ENCODE data around the gene RORC.

RORC gene

DNA sequence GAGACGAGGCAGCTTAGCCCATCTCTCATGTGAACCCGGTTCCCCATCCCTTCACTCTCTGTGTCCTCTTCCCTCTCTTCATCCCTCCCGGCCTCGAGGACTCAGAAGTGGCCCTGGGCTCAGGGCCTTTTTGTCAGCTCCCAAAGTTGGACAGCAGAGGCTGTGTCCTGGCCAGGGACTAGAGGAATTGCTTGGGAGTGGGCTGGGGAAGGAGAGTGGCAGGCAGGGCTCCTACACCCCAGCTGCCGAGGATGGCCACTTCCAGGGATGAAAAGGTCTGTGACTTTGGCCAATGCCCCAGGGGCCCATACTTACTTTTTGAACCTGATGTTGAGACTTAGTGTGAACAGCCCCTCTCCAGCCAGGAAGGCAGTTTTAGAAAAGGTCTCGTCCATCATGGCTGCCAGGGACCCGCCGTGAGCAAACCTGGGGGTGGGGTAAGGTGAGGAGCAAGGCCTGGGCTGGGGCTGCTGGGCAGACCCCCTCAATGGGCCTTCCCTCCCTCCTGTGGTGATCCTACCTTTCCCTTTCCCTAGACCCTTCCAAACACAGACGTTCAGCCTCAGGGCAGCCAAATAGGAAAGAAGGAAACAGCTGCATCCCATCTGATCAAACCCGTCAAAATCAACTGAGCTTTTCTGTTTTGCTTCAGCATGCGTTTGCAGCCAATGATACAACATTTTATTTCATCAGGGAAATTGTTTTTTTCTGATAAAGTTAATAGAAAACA is 16.4 kb upstream of the RORC start:
- DNase-seq, result no peak

DNA sequence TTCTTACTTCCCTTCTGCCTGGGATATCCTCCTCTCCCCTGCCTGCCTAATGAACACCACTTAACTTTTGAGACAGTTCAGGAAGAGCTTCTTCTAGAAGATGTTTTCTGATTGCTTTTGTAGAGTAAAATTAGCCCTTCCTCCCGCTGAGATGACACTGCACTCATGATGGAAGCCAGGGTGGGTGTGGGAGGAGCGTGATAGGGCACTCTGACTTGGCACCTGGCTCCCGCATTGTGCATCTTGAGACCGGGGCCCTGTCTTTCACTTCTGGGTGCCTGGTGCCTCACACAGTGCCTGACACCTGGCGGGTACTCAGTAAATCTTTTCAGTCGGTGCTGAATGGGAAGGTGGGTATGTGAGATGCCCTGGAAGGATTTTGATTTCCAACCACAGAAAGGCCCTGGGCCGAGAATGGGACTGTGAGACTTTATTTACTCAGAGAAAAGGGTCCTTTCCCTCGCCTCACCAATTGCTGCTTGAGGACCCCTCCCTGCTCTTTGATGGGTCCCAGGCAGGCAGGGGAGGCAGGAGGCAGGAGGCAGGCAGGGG is 15.2 kb upstream of the RORC start:
- DNase-seq, result no peak

DNA sequence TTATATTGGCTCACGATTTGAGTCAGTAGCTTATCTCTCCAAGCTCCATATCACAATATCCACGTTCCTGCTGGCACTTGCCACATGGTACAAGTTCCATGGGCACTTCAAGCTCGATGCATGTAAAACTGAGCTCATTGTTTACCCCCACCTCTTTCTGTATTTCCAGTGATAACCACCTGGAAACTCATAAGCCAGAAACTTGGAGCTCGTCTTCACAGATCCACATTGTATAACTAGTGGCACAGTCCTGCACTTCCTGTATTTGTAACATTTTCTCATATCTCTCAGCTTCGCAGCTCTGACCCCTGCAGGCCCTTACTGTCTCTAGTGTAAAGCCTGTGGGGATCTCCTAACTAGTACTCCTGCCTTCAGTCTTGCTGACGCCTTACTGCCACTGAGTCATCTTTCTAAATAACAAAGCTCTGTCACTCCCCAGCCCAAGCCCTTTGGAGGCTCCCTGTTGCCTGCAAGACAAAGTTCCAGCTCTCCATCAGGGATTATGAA is 14.5 kb upstream of the RORC start:
- no peak for DNase-seq

DNA sequence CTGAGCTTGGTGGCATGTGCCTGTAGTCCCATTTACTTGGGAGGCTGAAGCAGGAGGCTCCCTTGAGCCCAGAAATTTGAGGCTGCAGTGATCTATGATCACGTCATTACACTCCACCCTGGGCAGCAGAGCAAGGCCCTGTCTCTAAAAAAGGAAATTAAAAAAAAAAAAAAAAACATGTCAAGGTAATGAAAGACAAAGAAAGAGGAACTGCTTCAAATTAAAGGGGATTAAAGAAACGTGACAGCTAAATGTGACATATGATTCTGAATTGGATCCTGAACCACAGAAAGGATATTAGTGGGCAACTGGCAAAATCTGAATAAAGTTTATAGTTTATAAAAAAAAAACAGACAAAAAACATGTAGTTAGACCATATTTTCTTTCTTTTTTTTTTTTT is 11.8 kb upstream of the RORC start:
- DNase-seq, result no peak

DNA sequence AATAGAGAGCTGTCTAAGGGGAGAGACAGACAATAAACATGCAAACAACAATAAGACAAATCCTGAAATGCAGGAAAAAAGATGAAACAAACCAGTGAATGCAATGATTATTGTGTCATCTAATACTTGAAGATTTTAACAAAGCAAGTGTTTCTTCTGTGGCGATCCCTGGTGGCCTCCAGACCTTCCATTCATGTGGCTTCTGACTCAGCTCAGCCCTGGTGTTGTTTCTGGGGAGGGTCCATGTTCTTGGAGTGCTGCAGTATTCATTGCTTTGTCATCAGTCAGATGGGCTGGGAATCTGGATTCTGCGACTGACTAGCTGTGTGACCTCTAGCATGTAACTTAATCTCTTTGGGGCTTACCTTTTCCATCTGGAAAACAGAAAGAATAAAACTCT is 9.5 kb upstream of the RORC start:
- no peak for DNase-seq

DNA sequence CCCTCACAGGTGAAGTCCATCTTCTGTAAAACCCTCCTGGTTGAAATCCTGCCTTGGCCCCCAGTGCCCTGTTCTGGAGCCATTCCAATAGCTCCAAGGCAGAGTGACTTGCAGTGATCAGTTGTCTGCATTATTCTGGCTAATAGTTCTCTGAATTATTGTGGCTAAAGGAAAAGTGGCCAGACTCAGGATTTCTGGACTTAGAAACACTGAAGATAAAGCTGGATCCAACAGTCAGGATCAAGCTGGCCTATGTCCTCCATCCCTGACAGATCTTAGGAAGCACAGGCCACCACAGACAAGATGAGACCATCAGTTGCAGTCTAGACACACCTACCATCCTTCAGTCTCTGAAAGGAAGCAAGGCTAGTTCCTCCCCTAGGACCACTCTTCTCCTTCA is 8.8 kb upstream of the RORC start:
- no peak for DNase-seq

DNA sequence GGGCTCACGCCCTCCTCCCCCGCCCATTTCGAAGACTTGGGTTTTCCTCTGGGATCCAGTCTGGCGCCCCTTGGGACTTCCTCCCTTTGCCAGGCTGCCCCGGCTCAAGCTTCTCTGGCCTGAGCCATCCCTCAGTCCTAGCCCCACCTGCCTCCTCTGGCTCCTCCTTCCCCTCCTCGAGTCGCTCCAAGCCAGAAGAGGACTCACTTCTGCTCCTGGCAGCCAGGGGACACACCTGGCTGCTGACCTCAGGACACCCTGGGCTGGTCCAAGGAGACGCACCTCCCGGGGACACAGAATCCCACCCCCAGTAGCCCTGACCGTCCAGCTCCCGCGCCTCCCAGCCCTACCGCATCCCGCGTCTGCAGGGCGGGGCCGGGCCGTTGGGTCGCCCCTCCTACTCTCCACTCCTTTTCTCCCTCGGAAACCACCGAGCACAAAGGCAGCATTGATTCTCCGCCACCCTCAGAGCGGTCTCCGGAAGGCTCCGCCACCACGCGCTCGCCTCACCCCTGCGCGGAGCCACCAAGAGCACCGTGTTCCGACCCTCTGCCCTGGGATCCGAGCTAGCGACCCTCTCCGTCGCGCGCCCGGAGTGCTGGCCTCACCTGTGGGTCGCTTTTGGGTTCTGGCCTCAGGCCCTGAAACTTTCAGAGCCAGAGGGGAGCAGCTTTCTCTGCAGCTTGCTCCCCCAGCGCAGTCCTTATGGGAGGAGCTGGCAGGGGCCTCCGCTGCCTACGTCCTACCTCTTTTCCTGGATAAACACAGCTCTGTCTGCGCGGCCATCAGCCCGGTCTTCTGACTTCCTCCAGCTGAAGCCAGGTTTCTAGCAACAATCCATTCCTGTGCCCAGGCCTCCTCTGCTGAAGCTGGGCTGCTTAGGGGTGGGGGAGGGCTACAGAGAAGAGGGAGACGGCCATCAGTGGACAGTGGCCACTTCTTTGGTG is 8.1 kb upstream of the RORC start, which contains the start of gene C2CD4D:
TSS of gene C2CD4D (minus strand) at position 364 of the 947 bp plus-strand sequence. CDS start 831 bp downstream, outside the sequence.
- peak; percentile 90 to 92 (median 92) for DNase-seq

DNA sequence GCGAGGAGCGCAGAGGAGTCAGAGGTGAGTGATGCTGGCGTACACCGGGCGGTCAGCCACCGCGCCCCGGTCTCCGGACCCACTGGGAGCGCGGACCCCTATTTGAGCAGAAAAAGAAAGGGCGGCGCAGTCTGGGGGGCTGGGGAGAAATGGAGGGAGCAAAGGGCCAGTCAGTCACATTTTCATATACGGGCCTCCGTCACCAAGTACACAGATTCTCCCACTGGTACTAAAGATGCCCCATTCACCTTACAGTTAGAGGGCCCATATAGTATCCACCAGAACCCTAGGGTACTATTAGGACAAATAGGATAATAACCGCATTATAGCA is 7.4 kb upstream of the RORC start:
- DNase-seq, result no peak

DNA sequence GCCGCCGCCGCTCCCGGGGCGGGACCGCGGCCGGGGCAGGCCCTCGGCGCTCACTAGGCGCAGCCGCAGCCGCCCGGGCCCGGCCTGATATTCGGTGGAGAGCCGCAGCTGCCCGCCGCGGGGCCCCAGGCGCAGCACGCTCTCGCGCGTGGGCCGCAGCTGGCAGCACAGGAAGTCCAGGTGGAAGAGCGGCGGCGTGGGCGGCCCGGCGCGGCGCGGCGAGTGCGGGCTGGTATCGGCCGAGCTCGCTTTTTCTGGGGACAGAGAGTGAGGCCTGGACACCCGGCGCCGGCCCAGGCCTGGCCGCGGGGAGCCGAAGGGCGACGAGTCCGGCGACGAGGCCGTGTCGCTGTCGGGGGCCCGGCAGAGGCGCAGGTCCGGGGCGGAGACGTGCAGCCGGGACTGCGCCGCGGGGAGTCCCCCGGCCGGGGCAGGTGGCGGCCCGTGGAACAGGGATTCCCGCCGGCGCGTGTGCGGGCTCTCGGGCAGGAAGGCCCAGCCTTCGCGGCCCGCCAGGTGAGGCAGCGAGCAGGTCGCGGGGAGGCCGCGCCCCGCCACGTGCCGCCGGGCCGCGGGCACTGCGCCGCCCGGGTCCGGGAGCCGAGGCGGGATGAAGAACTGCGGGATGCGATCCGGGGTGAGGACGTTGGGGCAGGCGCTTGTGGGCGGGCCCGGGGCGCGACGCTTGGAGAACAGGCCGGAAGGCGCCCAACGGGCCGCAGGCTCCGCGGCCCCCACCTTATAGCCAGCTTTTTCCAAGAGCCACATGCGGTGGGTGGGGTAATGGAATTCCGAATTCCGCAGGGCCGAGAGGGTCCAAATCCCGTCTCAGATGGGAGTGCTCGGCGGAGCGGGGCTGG is 6.8 kb upstream of the RORC start:
- DNase-seq, result no peak

DNA sequence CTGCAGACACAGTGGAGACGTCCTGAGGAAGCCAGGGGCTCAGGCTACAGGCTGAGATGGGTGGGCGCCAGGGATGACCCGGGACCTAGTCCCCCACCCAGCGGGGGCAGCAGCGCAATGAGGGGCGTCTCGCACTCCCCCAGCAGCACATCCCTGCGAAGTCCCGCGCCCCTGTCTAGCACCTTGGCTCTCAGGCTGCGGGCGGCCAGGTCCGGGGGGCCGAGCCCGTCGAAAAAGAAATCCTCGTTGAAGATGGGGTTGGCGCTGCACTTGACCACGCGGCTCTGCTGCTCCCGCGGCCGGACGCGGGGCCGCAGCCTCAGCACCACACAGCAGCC is 6.3 kb upstream of the RORC start:
- no peak for DNase-seq

DNA sequence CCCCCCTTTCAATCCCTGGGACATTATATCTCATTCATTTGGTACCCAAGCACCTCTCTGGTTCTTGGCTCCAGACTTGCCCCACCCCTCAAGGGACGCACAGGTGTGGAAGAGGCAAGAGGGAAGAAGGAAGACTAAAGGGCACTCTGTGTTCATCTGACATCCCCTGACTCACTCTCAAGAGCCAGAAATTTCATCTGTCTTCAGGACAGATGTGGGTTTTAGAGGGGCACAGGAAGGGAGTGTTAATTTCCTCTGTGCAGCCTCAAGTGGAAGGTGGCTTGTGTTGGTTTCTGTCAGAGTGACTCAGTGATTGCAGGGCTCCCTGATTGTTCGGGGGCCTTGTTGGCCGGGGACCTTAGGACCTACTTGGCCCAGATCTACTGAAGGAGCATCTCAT is 5.6 kb upstream of the RORC start:
- DNase-seq, result no peak

DNA sequence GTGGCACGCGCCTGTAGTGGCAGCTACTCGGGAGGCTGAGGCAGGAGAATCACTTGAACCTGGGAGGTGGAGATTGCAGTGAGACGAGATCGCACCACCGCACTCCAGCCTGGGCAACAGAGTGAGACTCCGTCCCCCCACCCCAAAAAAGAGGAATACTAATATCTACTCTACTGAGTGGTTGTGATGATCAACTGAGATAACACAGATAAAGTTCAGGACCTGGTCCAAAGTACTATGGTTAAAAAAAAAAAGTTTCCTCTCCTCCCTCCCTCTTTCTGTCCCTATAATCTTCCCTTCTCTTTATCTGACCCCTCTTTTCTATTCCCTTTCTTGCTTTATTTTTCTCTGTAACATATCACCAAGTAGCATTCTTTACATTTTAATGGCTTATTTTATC is 4.0 kb upstream of the RORC start:
- DNase-seq, result no peak

DNA sequence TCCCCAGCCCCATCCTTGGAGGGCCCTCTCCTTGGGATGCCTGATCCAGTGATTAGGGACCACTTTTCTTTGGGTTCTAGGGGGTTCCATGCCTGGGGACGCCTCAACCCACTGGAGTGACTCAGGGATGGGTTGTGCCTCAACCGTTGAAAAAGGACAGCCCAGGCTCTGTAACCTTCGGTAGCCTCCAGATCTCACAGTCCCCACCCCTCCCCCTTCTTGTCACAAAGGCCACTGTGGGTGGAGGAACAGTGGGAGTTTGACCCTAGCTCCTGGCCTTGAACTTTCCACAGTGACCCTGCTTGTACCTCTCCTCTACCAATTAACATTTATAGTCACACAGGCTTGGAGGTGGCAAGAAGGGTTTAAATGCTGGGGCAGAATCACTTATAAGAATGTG is 2.6 kb upstream of the RORC start:
- DNase-seq, result no peak

DNA sequence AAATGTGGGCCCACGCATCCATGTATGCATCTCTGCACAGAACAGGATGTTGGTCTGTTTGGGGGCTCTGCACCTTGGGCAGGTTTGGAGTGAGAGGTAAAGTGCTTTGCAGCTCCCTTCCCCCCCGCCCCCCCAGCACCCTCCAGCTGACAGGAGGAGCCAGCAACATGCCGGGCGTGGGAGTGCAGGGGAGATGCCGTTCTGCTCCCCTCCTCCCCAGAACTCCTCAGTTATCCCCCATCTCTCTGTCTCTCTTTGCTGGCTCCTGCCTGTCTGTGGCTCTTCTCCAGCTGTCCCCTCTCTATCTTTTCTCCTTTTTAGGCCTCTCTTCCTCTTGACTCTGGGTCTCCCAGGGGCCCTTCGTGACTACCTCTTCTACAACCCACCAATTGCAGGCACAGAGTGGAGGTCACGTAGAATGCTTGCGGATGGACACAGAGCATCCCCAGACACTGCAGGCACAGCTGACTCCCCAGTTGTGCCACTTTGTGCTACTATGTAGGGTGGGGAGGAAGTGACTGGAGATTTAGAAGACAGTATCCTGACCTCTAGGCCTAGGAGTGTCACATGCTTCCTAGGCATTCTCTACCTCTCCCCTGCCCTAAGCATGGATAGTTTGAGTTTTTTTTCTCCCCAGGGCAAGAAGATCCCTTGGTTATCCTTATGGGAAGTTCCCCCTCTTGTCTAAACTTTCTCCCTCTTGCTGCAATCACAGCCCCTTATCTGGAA is 1.7 kb upstream of the RORC start:
- DNase-seq, result no peak

DNA sequence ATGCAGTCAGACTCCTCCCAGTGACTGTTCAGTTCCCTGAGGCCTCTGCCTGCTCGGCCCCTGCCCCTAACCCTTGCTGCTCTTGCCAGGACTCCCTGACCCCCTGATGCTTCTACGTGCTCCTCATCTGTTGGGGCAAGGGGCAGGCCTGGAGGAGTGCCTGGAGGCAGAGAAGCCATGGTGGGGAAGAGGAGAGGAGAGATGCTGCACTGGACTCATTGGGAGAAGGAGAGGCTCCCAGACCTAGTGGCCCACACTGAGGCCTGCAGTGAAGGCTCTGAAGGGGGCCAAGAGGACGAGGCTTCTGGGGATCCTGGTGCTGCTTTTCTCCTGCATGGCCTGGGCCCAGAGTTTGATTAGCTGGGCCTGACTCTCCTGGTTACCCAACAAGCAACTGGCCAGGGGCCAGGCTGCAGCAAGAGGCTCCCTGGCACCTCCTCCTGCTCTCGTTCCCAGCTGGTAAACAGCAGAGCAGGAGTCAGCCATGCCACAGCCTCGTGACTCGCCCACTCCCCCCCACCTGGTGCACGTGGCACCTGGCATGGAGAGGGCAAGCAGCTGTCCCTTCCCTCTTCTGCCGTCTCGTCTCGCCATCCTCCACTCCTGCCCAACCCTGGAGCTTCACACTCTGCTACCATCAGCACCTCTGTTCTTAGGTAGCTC is 847 bp upstream of the RORC start:
- peak; percentile 68 to 85 (median 69) for DNase-seq

DNA sequence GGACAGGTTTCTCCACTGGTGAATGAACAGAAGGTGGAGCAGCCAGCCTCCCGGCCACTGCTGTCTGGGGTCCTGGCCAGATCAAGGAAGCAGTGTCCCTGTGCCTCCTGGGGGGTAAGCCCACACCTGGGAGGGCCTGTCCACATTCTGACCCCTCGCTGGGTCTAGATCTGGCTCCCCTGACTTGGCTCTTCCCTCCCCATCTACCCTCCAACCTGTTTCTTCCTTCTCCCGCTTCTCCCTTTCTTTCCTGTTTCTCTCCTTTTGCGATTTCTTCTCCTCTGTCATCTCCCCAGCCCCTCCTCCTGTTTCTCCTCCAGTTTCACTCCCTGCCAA is 378 bp downstream of the RORC start:
- no peak for DNase-seq

DNA sequence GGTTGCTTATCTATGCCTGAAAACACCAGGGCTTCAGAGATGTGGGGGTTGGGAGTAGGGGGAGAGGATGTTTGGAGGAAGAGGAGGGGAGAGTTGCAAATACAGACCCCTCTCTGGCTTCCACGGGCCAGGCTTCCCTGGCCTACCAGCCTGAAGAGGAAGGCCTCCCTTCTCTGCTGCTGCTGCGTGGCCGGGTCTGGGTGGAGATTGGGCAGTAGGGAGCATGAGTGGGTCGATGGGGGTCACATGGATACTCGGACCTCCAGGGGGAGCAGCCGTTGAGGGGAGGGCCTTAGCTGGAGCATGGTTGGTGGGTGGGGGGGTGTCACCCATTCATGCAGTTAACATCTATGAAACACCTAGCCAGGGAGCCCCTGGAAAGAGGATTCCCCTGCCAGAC is 1.5 kb downstream of the RORC start:
- DNase-seq, result no peak

DNA sequence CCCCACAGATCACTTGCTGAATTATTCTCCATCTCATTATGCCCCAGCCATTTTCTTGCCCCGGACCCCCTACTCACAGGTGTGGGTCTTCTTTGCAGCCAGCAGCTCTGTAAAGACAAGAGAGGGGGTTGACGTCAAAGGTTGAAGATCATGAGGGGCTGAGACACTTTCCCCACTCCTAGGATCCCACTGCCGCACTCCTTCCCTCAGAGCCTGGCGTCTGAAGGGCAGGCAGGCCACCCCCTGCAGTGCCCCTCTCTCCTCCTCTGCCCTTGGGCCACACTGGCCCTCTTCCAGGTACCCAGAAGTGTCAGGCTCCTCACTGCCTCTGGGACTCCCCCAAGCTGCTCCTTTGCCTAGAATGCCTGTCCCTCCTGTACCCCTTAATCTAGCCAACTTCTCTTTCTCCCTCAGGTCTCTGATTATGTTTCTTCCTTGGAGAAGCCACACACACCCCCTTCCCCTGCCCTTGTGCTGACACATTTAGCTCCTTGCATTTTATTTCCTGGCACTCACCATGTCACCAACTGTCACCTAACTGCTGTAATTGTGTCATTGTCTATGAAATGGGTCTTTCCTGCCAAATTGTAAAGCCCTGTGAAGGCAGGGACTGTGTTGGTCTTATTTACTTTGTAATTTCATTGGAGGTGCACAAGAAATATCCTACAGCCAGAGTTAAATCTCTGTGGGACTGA is 2.1 kb downstream of the RORC start:
- peak in 1 of 3 experiments; percentile 14 for DNase-seq

DNA sequence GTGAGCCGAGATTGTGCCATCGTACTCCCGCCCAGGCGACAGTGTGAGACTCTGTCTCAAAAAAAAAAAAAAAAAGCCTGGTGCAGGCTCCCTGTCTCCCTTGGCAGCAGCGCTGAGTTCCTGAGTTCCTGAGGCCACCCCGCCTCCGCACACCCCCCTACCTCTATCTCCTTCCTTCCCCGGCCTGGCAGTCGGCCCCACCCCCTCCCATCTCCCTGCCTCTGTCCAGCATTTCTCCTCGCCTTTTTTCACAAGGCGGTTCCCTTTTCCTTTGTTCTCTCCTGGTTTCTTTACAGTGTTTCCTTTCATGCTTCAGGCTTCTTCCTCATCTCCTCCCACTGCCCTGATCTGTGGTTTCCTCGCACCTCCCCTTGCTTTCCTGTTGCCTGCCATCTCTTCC is 2.7 kb downstream of the RORC start:
- peak in 2 of 3 experiments; percentile 26 to 50 for DNase-seq

DNA sequence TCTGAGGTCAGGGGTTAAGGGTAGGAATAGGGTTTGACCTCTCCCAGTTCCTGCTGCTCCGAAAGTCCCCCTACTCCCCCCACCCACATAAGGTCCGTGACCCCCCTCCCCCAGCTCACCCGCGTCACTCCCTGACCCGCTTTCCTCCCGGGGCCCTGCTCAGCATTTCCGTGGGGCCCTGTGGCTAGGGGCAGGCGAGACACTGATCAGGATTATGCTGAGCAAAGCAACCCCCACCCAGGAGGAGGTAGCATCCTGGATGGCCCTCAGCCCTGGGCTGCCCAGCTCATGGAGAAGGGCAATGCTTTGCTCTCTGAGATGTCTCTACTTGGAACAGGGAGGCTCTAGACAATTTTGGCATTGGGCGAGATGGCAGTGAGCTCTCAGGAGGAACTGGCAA is 3.7 kb downstream of the RORC start:
- DNase-seq, result no peak

All from NCI-H1417 (cell line).